NCI-H82 treated with DMSO at 0.1 percent for 48 hours (cell line): ENCODE results near the gene AP1G1.
"Not testable (repeated sequence)": the region's sequence is repeated elsewhere in the genome, so short reads cannot be mapped to it uniquely, and the experiment has no call there.

Experiments used
- DNase-seq: peaks from one replicate; lab custom pipeline; 2025; ENCODE audit not compliant: unreplicated experiment; lab: John Stamatoyannopoulos, UW

The AP1G1 gene

GRCh38 chr16:71810155-71810530 lies 1.5 kb upstream of the AP1G1 start:
- DNase-seq = not testable (repeated sequence)

DNA sequence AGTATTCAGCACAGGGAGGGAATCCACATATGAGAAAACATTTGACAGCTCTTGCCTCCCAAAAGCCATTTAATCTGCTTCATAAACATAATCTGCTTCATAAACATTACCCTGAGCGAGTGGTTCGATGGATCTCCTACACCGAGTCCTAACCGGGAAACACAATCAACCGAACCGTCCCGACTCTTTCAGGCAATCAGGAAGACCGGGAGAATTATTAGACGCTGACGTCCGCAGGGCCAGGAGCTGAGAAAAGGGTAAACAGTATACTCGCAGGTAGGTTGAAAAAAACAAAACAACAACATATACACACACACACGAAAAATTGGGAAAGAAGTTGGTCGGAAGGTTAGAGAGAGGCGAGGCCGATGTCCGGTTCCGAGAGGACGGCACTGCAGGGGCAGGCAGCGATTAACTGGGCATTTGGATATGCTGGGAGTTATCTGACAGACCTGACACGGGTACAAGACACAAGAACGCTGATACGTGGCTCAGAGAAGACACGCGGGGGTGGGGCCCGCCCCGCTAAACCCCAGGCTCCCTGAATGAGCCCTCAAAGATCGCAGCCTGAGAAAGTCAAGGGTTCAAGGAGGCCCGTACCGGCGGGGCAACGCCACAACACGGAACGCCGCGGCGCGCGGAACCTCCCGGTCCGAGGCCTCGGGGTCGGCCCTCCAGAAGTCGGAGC lies 585 bp downstream of the AP1G1 start:
- no peak for DNase-seq

- no peak for DNase-seq
These were observed 5.3 kb downstream of the AP1G1 start for GRCh38 chr16:71803305-71803690.

DNA sequence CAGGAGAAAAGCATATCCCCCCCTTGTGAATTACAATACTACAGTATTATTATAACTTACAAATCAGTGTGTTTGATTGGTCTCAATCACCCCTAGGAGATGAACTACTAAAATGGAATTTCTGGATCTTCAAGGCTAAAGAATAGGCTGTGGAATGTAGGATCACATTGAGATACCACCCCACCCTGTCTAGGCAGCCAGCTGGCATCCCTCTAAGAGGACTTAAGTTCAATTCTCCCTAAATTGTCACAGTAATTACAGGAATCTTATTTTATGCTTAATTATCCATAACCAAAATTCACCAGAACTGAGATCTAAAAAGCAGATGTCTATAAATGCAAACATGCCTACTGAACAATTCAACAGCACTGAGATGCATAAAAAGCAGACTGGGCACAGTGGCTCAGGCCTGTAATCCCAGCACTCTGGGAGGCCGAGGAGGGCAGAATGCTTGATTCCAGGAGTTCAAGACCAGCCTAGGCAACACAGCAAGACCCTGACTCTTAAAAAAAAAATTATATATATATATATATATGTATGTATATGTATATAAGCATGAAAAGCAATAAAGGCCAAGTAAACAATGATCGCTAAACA lies 12.0 kb downstream of the AP1G1 start:
- DNase-seq = no peak

GRCh38 chr16:71794943-71795342 lies 13.7 kb downstream of the AP1G1 start:
- no peak for DNase-seq

DNA sequence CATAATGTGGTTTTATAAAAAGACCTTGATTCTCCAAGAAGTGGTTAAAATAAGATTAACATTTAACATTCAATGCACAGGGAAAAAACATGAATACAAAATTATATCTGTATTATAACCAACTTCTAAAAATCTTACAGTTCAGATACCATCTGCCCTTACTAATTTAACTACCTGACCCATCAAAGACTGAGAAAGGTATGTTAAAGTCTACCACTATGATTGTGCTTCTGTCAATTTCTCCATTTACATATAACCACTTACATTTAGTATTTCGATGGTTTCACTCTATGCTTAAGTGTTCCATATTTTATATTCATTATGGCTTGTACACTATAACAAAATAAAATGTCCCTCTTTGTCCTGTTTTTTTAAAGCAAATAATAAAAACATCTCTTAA lies 14.6 kb downstream of the AP1G1 start:
- DNase-seq = no peak

DNA sequence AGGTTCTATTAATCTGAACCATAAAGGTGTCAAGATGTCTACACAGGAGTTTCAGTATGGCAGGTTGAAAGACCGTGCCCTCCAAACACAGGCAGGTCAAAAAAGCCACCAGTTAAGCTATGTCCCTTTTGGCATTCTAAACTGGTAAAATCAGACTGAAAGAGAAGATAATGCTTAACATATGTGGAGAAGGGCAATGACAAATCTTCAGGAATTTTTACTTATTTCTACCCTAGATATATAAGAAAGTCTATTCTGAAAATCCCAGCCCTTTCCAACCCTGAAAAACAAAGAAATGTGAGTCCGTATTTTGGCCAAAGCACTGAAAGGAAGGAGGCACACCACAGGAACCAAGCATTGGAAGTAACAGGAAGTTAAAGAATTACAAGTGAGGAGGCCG lies 16.5 kb downstream of the AP1G1 start:
- no peak for DNase-seq

GRCh38 chr16:71790329-71790728 lies 18.3 kb downstream of the AP1G1 start:
- not testable (repeated sequence) for DNase-seq

DNA sequence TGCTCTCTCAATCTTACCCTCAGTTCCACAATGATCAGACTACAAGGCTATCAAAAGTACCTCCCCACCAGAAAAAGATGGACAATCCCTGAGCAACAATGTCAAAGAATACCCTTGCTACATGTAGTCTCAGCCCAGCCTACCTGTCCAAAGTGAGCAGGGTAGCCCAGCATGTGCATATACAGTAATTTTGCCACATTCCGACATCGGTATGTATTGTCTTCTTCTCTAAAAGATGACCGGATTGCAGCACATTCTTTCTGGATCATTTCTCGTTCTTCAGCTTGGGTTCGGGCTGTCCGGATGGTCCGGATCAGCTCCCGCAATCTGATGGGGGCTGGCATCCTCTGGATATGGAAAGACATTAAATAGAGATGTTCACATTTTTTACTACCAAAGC lies 19.5 kb downstream of the AP1G1 start:
- DNase-seq = no peak

DNA sequence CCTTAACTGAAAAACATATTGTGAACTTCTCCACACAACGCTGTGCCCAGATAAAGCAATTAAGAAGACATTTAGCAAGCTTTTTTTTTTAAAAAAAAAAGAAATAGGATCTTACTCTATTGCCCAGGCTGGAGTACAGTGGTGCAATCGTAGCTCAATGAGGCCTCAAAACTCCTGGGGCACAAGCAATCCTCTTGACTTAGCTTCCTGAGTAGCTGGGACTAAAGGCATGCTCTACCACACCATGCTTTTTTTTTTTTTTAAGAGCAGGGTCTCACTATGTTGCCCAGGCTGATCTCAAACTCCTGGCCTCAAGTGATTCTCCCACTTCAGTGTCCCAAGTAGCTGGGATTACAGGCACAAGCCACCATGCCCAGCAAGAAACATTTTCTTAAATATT lies 20.1 kb downstream of the AP1G1 start:
- DNase-seq = no peak

DNA sequence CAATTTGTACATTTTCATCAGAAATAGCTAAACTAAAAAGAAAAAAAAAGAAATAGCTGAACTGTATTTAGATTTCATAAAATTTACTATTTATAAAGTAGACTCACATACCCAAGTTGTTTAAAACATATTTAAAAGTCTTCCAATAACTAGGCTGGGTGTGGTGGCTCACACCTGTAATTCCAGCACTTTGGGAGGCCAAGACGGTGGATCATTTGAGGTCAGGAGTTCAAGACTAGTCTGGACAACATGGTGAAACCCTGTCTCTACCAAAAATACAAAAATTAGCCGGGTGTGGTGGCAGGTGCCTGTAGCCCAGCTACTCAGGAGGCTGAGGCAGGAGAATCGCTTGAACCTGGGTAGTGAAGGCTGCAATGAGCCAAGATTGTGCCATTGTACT lies 23.5 kb downstream of the AP1G1 start:
- not testable (repeated sequence) for DNase-seq

GRCh38 chr16:71784093-71784492 lies 24.5 kb downstream of the AP1G1 start:
- no peak for DNase-seq

GRCh38 chr16:71781741-71782140 lies 26.9 kb downstream of the AP1G1 start:
- no peak for DNase-seq

- DNase-seq = no peak
These were observed 28.0 kb downstream of the AP1G1 start for GRCh38 chr16:71780521-71781089.

DNA sequence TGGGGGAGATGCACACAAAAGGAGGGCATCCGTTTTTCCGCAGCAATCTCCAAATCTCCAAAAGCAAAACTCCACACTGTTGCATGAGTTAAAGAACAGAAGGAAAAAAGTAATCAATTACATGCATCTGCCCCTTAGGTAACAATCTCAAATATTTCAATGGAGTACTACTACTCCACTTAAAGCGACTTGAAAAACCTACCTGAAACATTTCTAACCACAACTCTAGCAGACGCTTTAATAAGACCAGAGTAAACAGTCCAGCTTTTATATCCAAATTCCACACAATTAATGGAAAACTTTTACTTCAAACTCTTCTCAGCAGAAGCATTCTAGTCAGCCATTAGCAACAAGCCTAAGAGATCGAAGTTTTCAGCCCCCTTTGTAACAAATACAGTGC lies 29.9 kb downstream of the AP1G1 start:
- no peak for DNase-seq

- no peak for DNase-seq
These were observed 31.3 kb downstream of the AP1G1 start for GRCh38 chr16:71777329-71777728.

- no peak for DNase-seq
These were observed 32.7 kb downstream of the AP1G1 start for GRCh38 chr16:71775949-71776348.

DNA sequence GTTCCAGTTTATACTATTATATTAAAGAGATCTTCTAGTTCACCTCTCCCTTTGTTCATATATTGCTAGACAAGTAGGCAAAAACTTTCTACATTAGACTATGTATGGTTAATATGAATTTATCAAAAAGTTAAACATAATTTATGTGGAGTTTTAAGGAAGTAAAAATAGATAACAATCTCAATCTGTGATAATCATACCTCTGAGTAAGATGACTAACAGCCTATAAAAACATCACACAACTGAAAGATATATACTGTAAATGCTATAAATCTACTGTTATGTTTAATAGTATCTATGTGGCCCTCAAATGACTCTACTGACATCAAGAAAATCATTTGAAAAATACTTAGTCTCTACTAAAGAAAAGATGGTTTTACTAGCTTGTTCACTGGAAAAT lies 37.1 kb downstream of the AP1G1 start:
- DNase-seq = no peak

DNA sequence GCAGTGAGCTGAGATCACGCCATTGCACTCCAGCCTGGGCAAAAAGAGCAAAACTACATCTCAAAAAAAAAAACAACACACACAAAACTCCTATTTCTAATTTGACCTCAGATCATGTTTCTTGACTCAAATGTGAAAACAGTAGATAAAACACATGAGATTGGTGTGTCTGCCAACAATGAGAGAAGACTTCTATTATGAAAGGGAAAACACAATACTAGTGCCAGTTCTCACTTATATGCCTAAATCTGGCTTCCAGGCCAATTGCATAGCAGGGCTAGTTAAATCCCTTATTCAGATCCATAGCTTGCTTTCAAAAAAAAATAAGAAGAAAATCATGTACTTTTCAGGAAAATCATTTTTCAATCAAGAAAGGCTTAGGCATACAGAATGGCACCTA lies 39.4 kb downstream of the AP1G1 start:
- no peak for DNase-seq

DNA sequence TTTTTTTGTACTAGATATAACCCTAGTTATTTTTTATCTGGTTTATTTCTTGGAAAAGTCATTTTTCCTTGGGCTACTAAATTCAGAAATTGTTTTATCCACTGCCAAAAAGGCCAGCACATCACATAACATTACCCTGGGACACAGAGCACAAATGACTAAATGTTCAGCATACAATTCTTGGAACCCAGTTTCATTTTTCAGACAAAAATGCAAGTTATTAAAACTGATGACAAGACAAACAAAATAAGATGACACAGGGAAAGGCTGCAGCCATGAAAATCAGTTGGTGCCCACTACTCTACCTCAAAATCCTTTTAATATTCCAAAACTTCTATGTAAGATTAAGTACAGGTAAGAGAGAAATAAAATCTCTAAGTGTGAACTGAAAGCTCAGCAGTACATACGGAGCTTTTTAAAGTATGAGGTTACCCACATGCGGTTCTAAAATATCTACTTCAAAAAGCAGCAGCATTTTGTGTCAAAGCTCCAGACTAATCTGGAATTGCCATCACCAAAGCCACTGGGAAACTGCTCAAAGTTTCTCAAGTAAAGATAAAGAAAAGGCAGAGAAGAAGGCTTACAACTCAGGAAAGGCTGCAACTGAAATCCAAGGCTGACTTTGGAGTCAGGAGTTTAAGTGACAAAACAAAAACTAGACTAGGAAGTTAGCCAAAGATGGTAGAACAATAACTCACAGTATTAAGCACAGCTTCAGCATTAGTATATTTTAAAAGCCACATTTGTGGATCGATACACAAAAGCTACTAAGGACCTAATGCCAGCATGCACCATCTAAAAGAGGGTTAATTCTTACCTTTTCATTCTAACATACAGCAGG lies 41.4 kb downstream of the AP1G1 start:
- no peak for DNase-seq

GRCh38 chr16:71762186-71762585 lies 46.4 kb downstream of the AP1G1 start:
- DNase-seq = no peak

DNA sequence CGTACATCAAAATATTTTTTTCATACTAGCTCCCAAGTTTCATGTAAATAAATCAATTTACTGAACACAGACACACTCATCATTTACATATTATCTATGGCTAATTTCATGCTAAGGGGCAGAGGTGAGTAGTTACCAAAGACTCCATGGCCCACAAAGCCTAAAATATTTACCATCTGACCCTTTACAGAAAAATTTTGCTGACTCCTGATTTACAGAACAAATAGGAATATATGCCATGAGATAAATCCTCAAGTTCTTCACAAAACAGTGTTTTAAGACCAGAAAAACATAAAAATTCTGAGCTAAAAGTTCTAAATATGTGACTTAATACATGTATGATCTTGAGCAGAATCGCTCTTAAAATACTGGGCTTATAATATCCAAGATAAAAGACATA lies 47.5 kb downstream of the AP1G1 start:
- DNase-seq = no peak
